HG03558 (cell line): ENCODE measurements around the gene ANXA11.
"Not testable (repeated sequence)": the region's sequence is repeated elsewhere in the genome, so short reads cannot be mapped to it uniquely, and the experiment has no call there.

Experiments
- ATAC-seq: cut with Tn5 transposase; IDR thresholded peaks from one replicate; pipeline ENCODE4 v1.9.1; 2021; ENCODE audit warnings: moderate number of reproducible peaks; ENCODE audit not compliant: unreplicated experiment; ENCODE audit errors: extremely low read depth

The ANXA11 gene

GRCh38 chr10:80153460-80153859, 51.9 kb downstream of the ANXA11 start:
- no peak for ATAC-seq

- ATAC-seq, result no peak
Measured at GRCh38 chr10:80152820-80153219, 52.5 kb downstream of the ANXA11 start.

GRCh38 chr10:80150172-80150571, 55.2 kb downstream of the ANXA11 start:
- ATAC-seq, result no peak

- ATAC-seq, result no peak
Measured at GRCh38 chr10:80149123-80149522, 56.2 kb downstream of the ANXA11 start.

DNA sequence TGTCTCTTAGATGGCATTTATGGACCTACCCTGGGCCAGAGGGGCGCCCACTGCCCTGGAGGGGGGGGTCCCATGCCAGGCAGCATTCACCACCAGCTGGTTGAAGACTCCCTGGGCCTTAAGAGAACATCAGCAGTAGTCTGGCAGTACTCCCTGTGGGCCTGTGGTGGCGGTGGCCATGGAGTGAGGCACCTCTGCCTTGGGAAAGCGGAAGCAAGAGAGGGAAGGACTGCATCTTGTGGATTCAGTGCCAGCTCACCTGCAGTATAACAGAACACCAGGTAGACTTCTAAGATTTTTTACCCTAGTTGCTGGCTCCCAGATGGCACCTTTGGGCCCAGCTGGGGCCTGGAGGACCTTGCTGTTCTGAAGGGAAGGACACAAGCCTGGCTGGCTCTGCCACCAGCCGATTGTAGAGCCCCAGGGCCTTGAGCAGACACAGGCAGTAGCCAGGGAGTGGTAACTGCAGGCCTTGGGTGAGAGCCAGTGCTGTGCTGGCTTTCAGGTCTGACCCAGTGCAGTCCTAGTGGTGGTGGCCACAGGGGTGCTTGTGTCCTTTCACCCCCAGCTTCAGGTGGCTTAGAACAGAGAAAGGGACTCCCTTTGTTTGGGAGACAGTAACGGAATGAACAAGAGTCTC, 57.1 kb downstream of the ANXA11 start:
- no peak for ATAC-seq

- no peak for ATAC-seq
Measured at GRCh38 chr10:80146918-80147317, 58.4 kb downstream of the ANXA11 start.

DNA sequence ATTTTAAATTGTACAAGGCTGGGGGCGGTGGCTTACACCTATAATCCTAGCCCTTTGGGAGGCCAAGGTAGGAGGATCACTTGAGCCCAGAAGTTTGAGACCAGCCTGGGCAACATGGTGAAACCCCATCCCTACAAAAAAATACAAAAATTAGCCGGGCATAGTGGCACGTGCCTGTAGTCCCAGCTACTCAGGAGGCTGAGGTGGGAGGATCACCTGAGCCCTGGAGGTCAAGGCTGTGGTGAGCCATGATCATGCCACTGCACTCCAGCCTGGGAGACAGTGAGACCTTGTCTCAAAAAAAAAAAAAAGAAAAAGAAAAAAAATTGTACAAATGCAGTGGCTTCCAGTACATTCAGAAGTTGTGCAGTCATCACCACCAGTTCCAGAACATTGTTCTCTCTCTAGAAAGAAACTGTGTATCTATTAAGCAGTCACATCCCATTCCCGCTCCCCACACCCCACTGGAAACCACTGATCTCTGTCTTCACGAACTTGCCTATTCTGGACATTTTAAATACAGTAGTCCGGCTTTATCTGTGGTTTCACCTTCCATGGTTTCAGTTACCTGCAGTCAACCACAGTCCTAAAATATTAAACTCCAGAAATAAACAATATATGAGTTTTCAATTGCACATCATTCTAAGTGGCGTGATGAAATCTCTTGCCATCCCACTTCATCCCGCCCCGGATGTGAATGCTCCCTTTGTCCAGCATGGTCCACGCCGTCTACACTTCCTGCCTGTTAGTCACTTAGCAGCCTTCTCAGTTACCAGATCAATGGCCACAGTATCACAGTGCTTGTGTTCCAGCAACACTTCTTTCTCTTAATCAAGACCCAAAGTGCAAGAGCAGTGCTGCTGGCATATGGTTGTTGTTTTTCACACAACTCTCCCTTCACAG, 59.7 kb downstream of the ANXA11 start:
- not testable (repeated sequence) for ATAC-seq

DNA sequence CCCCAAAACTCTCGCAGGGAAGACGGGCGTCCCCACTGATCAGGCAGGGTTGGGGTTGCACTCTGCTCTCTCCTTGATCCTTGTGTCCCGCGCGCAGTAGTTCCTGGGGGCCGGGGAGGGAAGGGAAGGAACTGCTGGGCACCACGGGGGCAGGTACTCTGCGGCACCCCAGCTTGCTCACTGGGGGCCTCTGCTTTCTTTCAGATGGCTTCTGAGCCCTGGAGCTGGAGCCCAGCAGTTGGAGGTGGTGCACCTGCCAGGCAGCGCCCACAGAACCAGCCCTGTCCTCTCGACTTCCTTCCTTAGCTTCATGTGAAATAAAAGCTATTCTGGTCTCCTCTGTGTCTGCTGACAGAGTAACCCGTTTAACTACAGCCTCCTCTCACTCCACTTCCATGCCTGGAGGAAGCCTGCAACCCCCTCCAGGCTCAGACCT, 60.6 kb downstream of the ANXA11 start:
- peak; percentile 9 for ATAC-seq

DNA sequence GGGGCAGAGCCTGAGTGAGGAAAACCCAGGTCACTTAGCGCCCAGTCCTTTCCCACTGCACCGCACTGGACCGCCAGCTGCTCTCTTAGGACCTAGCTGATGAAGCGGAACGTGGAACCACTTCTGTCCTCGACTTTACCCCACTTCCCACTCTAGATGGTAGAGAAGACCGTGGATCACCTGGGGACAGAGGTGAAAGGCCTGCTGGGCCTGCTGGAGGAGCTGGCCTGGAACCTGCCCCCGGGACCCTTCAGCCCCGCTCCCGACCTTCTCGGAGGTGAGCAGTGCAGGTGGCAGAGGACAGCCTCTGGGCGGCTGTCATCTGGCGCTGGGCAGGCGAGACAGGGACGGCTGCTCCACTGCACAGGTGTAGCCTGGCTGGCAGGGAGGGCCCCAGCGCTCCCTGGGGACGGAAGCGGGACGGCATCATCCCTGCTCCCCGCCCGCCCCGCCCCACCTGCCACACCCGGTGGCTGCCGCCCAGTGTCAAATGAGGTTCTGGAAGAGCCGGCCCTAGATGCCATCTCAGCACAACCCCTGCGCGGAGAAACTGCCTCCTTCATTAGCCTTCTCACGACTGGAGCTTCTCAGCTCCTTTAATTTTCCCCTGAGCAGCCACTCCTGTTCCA, 61.2 kb downstream of the ANXA11 start:
- ATAC-seq, result peak; percentile 50

DNA sequence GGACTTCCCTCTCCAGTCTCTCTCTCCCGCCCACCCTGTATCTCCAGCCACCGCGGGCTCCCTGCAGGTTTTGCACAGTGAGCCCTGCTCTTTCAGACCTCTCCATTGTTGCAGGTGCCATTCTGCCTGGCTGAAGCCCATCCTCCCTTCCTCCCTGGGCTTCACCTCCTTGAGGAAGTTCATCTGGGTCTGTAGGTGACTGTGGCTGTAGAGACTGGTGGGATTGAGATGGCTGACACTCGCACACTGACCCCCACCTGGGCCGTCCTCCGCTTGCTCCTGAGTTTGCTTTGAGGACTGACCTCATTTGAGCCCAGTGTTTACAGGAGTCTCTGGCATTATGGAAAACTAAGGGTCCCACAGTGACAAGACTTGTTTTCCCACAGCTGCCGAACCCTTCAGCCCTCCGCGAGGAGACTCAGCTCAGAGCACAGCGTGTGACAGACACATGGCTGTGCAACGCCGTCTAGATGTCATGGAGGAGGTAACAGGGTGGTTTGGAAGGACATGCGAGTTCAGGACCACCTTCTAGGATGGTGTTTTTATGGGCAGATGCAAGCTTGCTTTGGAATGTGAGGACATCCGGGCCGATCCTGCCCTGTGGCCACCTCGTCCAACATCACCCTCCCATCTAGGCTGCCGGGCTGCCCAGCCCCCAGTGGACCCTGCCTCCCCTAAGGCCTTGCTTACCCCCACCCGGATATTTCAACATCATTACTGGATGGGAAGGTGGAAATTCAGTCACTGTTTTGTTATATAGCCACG, 63.5 kb downstream of the ANXA11 start:
- ATAC-seq, result no peak

DNA sequence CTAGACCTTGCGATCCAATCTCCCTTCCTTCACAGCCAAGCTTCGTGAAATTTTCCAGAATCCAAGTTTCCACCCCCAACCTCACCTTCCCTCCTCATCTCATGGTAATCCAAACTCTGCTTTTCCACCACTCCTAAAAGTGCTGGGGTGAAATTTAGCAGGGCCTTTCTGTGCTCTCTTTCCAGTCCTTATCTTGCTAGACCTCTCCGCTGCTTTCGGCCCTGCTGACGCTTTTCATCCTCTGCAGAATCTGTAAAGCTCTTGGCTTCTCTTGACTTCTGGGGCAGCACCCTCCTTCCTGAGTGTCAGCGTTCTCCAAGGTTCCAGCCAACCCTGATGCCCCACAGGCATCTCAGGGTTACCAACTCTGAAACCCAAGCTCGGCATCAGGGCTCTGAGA, 65.1 kb downstream of the ANXA11 start:
- ATAC-seq, result no peak

GRCh38 chr10:80139265-80139664, 66.1 kb downstream of the ANXA11 start:
- ATAC-seq, result no peak

DNA sequence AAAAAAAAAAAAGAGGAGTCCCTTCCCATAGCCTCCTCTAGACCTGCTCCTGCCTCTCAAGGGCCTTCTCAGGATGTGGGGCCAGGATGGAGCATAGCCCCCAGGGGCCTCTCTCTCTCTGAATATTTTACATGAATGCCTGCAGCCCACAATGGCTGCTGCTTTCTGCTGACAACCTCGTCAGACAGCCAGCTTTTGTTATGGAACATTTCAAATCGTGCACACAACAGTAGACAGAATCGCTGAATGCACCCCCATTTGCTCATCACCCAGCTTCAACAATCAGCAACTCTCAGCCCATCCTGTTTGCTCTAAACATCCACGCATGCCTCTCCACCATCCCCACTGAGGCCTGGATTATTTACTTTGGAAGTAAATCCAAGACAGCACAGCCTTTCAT, 67.4 kb downstream of the ANXA11 start:
- no peak for ATAC-seq

DNA sequence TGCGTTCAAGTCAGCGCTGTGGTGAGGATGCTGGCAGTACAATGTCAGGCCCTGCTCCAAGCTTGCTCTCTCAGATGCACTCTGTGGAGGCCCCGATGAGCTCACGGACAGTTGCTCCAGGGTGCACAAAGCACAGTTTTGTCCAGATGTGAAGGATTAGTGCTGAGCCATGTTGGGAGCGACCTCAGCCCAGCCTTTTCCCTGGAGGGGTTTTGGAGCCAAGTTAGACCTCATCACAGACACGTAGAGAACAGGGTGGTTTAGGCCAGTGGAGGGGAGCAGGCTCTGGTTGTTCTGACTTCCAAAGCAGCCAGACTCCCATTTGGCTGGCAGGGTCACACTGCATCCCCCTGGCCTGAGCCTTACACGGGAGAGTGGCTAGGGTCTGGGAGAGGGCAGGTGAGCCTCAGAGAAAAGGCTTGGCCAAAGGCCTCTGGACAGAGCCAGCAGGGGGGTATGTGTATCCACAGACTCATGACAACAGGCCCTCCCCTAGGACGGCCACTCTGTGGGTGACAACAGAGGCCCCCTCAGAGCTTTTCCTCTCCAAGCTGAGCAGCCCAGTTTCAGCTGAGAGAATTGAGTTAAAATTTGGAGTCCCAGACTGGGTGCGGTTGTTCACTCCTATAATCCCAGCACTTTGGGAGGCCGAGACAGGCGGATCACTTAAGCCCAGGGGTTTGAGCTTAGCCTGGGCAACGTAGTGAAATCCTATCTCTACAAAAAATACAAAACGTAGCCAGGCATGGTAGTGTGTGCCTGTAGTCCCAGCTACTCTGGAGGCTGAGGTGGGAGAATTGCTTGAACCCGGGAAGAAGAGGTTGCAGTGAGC, 68.1 kb downstream of the ANXA11 start:
- ATAC-seq, result no peak

DNA sequence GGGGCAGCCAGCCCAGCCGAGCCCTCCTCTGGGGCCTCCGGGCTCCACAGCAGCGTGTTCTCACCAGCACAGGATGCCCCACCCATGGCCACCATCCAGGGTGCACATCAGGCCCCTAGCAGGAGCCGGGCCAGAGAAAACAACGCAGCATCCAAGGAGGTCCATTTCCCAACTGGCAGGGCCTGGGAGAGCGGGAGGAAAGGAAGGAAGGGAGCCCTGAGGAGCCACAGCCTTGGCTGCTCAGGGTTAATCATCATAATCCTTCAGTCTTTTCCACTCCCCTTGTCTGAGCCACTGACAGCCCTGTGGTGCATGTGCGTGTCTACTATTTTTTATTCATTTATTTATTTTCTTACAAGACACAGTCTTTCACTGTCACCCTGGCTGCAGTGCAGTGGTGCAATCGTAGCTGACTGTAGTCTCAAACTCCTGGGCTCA, 69.2 kb downstream of the ANXA11 start:
- no peak for ATAC-seq

GRCh38 chr10:80133687-80134086, 71.7 kb downstream of the ANXA11 start:
- ATAC-seq, result not testable (repeated sequence)

DNA sequence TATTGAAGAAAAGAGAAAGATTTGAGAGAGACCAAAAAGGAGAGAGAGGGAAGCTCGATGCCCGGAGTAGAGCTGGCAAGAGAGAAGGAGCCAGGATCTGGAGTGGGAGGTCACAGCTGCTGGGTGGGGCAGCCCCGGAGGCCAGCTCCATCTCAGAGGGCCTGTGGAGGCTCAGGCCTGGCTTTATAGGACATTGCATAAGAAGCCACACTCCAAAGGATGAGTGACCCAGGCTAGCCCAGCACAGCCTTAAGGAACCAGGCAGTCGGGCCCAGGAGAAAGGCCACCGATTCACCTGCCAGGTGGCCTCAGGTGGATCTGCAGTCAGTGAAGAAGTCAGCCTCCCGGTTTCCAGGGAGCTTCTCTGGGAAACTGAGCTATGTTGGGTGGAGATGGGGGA, 72.1 kb downstream of the ANXA11 start:
- ATAC-seq, result no peak

- no peak for ATAC-seq
Measured at GRCh38 chr10:80132299-80133139, 72.8 kb downstream of the ANXA11 start, which contains the start of gene PLAC9. Gene PLAC9, plus strand, starts transcription at chr10:80132730. Its CDS starts 33 bp downstream, at chr10:80132763.

GRCh38 chr10:80131499-80131901, 73.8 kb downstream of the ANXA11 start:
- no peak for ATAC-seq
